PC-9 (cell line): Measurements from ENCODE around the gene TLE4. TPM values are rescaled to one million over a fixed set of nuclear protein-coding genes. Genes with fewer than 3 reads are reported as not detected.

Source experiments
- BruUV-seq: library from RNA; stranded (reverse); fragments of 400-500 nt; replicated peaks from 2 replicates; lab custom pipeline; 2021; lab: Mats Ljungman, UMichigan
- CTCF ChIA-PET: fragments of 300-600 bp; sonication (Branson Sonifier 250); formaldehyde crosslinking; loops from one replicate; lab custom pipeline; 2022; ENCODE audit warnings: antibody characterized with exemption; lab: Charles Lee
- POLR2A ChIA-PET: fragments of 300-600 bp; sonication (Branson Sonifier 250); formaldehyde crosslinking; loops from one replicate; lab custom pipeline; 2022; ENCODE audit warnings: antibody characterized with exemption; ENCODE audit not compliant: unreplicated experiment; lab: Charles Lee
- DNase-seq, 2 experiments: peaks; one replicate each; pipeline versions ENCODE4 v3.0.0 to v3.0.0-alpha.2; 2015 to 2022; ENCODE audit warnings: mixed read lengths in 1 of 2
- H2AFZ ChIP-seq: fragments of 200-600 bp; sonication (generic); 2 replicates; pipeline ENCODE4 v1.8.1; 2017; ENCODE audit warnings: antibody characterized with exemption
- H3F3A ChIP-seq: fragments of 200-600 bp; sonication (generic); 2 replicates; pipeline ENCODE4 v1.8.1; 2017; ENCODE audit warnings: antibody characterized with exemption, mild to moderate bottlenecking, low read depth; ENCODE audit not compliant: insufficient read depth
- H3K27ac ChIP-seq: fragments of 200-600 bp; sonication (generic); 2 replicates; pipeline ENCODE4 v1.6.1; 2016; ENCODE audit warnings: mixed run types
- H3K27me3 ChIP-seq: fragments of 200-600 bp; sonication (generic); 2 replicates; pipeline ENCODE4 v1.6.1; 2016; ENCODE audit warnings: low read depth, mixed run types; ENCODE audit not compliant: insufficient read depth
- H3K36me3 ChIP-seq: fragments of 200-600 bp; sonication (generic); 2 replicates; pipeline ENCODE4 v1.6.1; 2016; ENCODE audit warnings: low read depth, mixed run types
- H3K4me1 ChIP-seq: fragments of 200-600 bp; sonication (generic); replicated peaks from 2 replicates; pipeline ENCODE4 v1.6.1; 2016; ENCODE audit warnings: mixed run types; ENCODE audit not compliant: insufficient read depth
- H3K4me2 ChIP-seq: fragments of 200-600 bp; sonication (generic); 2 replicates; pipeline ENCODE4 v1.6.1; 2017; ENCODE audit warnings: mixed run types
- H3K4me3 ChIP-seq: fragments of 200-600 bp; sonication (generic); 2 replicates; pipeline ENCODE4 v1.6.1; 2016; ENCODE audit warnings: mixed run types
- H3K79me2 ChIP-seq: fragments of 200-600 bp; sonication (generic); 2 replicates; pipeline ENCODE4 v1.6.1; 2017; ENCODE audit warnings: low read depth, mixed run types
- H3K9me2 ChIP-seq: fragments of 200-600 bp; sonication (generic); 2 replicates; pipeline ENCODE4 v1.8.1; 2017; ENCODE audit warnings: mild to moderate bottlenecking; ENCODE audit not compliant: insufficient read depth
- H3K9me3 ChIP-seq: fragments of 200-600 bp; sonication (generic); 2 replicates; pipeline ENCODE4 v1.8.1; 2016; ENCODE audit warnings: low read depth; ENCODE audit not compliant: insufficient read depth
- H4K20me1 ChIP-seq: fragments of 200-600 bp; sonication (generic); 2 replicates; pipeline ENCODE4 v1.8.1; 2017; ENCODE audit not compliant: insufficient read depth
- CTCF ChIP-seq: fragments of 200-600 bp; sonication (generic); conservative IDR thresholded peaks from 2 replicates; pipeline ENCODE4 v1.6.1; 2017; ENCODE audit warnings: mixed run types, antibody characterized with exemption, mild to moderate bottlenecking, moderate library complexity
- EZH2 ChIP-seq: fragments of 200-600 bp; sonication (generic); IDR thresholded peaks from 2 replicates; pipeline ENCODE4 v1.8.0; 2017; ENCODE audit warnings: antibody characterized with exemption, low read depth
- intact Hi-C: fragments of 100-400 bp; cut with micrococcal nuclease; formaldehyde crosslinking; loops from one replicate; pipeline ENCODE4 v1.10.0; 2022; ENCODE audit not compliant: unreplicated experiment
- total RNA-seq: library from RNA; stranded (reverse); gene quantifications from 2 replicates; pipeline ENCODE4 v1.2.3, GENCODE V29; 2021

The TLE4 gene
- total RNA-seq, 1 experiment from 2014 or later = not detected

GRCh38 chr9:79757074-79757473 lies 185.3 kb downstream of the TLE4 start:
- Histone ChIP-seq H3K27ac (no peak overlapping the region), H4K20me1 (no peaks in the 10 kb centered on the region; the same call in 1 of the 2 replicates), H2AFZ (no peak overlapping the region), H3F3A (no peaks in the 10 kb centered on the region), H3K79me2 (no peaks in the 10 kb centered on the region), H3K9me3 (no peaks in the 10 kb centered on the region), H3K36me3 (no peaks in the 10 kb centered on the region), H3K4me1 (no peaks in the 10 kb centered on the region), H3K4me2 (no peak overlapping the region), H3K4me3 (no peak overlapping the region), H3K27me3 (peaks cover 5% of the 10 kb centered on the region; the same call in 1 of the 2 replicates), H3K9me2 (no peaks in the 10 kb centered on the region; the same call in 1 of the 2 replicates)
- CTCF ChIA-PET = no interaction called here
- no peak for DNase-seq
- no peak for TF ChIP-seq CTCF
- no peak for TF ChIP-seq EZH2
- POLR2A ChIA-PET = no interaction called here
- no TSS peak for BruUV-seq
- intact Hi-C loops = no loop called here

GRCh38 chr9:79757881-79758669 lies 186.3 kb downstream of the TLE4 start:
- Histone ChIP-seq H3F3A (no peaks in the 10 kb centered on the region), H3K4me1 (no peaks in the 10 kb centered on the region), H3K27ac (no peak overlapping the region), H3K79me2 (no peaks in the 10 kb centered on the region), H3K36me3 (no peaks in the 10 kb centered on the region), H3K9me2 (no peaks in the 10 kb centered on the region), H3K27me3 (peaks cover 12% of the 10 kb centered on the region; the same call in 1 of the 2 replicates), H3K4me3 (no peak overlapping the region), H3K9me3 (no peaks in the 10 kb centered on the region), H2AFZ (no peak overlapping the region), H3K4me2 (no peak overlapping the region), H4K20me1 (no peaks in the 10 kb centered on the region; the same call in 1 of the 2 replicates)
- ChIA-PET POLR2A (no interaction called here), CTCF (no interaction called here)
- TF ChIP-seq CTCF (no peak; the same call in 1 of the 2 replicates), EZH2 (no peak)
- intact Hi-C loops = no loop called here
- no peak for DNase-seq
- BruUV-seq = no TSS peak

- intact Hi-C loops = no loop called here
- BruUV-seq = no TSS peak
- H3K36me3 ChIP-seq = no peaks in the 10 kb centered on the region
These were observed 187.7 kb downstream of the TLE4 start for GRCh38 chr9:79759460-79759859.

More at GRCh38 chr9:79759460-79759859, 187.7 kb downstream of the TLE4 start:
- H2AFZ ChIP-seq = no peak overlapping the region
- no peaks in the 10 kb centered on the region for H3K9me2 ChIP-seq
- H4K20me1 ChIP-seq = no peaks in the 10 kb centered on the region; the same call in 1 of the 2 replicates
- no peaks in the 10 kb centered on the region for H3K4me1 ChIP-seq
- no peaks in the 10 kb centered on the region for H3K9me3 ChIP-seq
- H3K27ac ChIP-seq = no peak overlapping the region
- peaks cover 8% of the 10 kb centered on the region; the same call in 1 of the 2 replicates for H3K27me3 ChIP-seq
- H3K4me2 ChIP-seq = no peak overlapping the region
- CTCF ChIA-PET = no interaction called here
- DNase-seq = no peak
- no peak overlapping the region for H3K4me3 ChIP-seq
- no peaks in the 10 kb centered on the region for H3F3A ChIP-seq
- no peaks in the 10 kb centered on the region for H3K79me2 ChIP-seq
- TF ChIP-seq EZH2 = no peak
- no peak for TF ChIP-seq CTCF
- POLR2A ChIA-PET = no interaction called here
